Body of pancreas (tissue), 4 donors: ENCODE measurements around the gene CRYZL1.

Experiments
- CTCF ChIP-seq, 7 experiments: fragments of 450-650 bp in 4 of 7; fragments of 200-600 bp in 3 of 7; sonication (generic) in 3 of 7; IDR thresholded peaks; one replicate each; pipeline ENCODE4 v1.5.1; 2016 to 2019; ENCODE audit warnings: antibody characterized with exemption in 7 of 7
- POLR2A ChIP-seq, 3 donors: fragments of 450-650 bp; IDR thresholded peaks; one replicate each; pipeline ENCODE4 v1.6.1; 2016; ENCODE audit warnings: antibody characterized with exemption in 3 of 3, mild to moderate bottlenecking in 2 of 3

GRCh38 chr21:33634254-33634653, 7.3 kb downstream of the CRYZL1 start:
- no peak for TF ChIP-seq CTCF (IDR thresholded peaks at IDR 0.05)
- TF ChIP-seq POLR2A (IDR thresholded peaks at IDR 0.05): no peak
